Measurements from ENCODE around the gene NFATC2. TPM values are rescaled to one million over a fixed set of nuclear protein-coding genes. Genes with fewer than 3 reads are reported as not detected.

Gene NFATC2
- total RNA-seq, 1 experiment from 2014 or later: 0.07 TPM

GRCh38 chr20:51457533-51457932 lies 85.0 kb downstream of the NFATC2 start:
- BruUV-seq (replicated peaks): no TSS peak
- Mint-ChIP-seq H3K4me3 (ENCODE audit: unreplicated experiment) (peak overlapping the region; percentile 76), H3K27ac (ENCODE audit: low read depth, unreplicated experiment) (peak overlapping the region; percentile 85), H3K27me3 (ENCODE audit: insufficient read depth, unreplicated experiment) (no peaks in the 10 kb centered on the region), H3K4me1 (ENCODE audit: insufficient read depth, unreplicated experiment) (peaks cover 13% of the 10 kb centered on the region), H3K9me3 (ENCODE audit: unreplicated experiment) (no peaks in the 10 kb centered on the region), H3K36me3 (ENCODE audit: insufficient read depth, unreplicated experiment) (peaks cover 4% of the 10 kb centered on the region)
- POLR2A ChIA-PET: interaction anchor here (0.6 to 3.0 kb wide), 14 partner anchors 8 to 499 kb away, joined by 3 to 22 read pairs (median 4); partner anchors contain the start of genes DPM1 and MOCS3
- CTCF ChIA-PET: interaction anchor here (0.6 to 2.2 kb wide), 9 partner anchors 10 to 558 kb away, joined by 3 to 12 read pairs (median 7); no protein-coding TSS in a partner anchor
- DNase-seq (ENCODE audit: unreplicated experiment): no peak
- no peak for TF ChIP-seq CTCF (IDR thresholded peaks at IDR 0.05; ENCODE audit: unreplicated experiment)
- intact Hi-C loops (cut with micrococcal nuclease): no loop called here

GRCh38 chr20:51456511-51457509 lies 85.7 kb downstream of the NFATC2 start:
- Mint-ChIP-seq H3K4me1 (ENCODE audit: insufficient read depth, unreplicated experiment) (peaks cover 13% of the 10 kb centered on the region), H3K9me3 (ENCODE audit: unreplicated experiment) (no peaks in the 10 kb centered on the region), H3K4me3 (ENCODE audit: unreplicated experiment) (peak overlapping the region; percentile 76), H3K27me3 (ENCODE audit: insufficient read depth, unreplicated experiment) (no peaks in the 10 kb centered on the region), H3K27ac (ENCODE audit: low read depth, unreplicated experiment) (peak overlapping the region; percentile 85), H3K36me3 (ENCODE audit: insufficient read depth, unreplicated experiment) (peaks cover 4% of the 10 kb centered on the region)
- no TSS peak for BruUV-seq (replicated peaks)
- intact Hi-C loops (cut with micrococcal nuclease): no loop called here
- no peak for TF ChIP-seq CTCF (IDR thresholded peaks at IDR 0.05; ENCODE audit: unreplicated experiment)
- POLR2A ChIA-PET: interaction anchor here (0.6 to 3.0 kb wide), 21 partner anchors 8 to 869 kb away, joined by 3 to 22 read pairs (median 4); partner anchors contain the start of genes ADNP, DPM1 and MOCS3
- peak; percentile 98 for DNase-seq (ENCODE audit: unreplicated experiment)
- CTCF ChIA-PET: interaction anchor here (0.6 to 2.2 kb wide), 14 partner anchors 10 to 559 kb away, joined by 3 to 12 read pairs (median 4); no protein-coding TSS in a partner anchor

GRCh38 chr20:51454250-51454865 lies 88.2 kb downstream of the NFATC2 start:
- peaks cover 4% of the 10 kb centered on the region for H3K36me3 Mint-ChIP-seq (ENCODE audit: insufficient read depth, unreplicated experiment)
- no TSS peak for BruUV-seq (replicated peaks)
- ChIA-PET CTCF (interaction anchor here (0.5 to 0.6 kb wide), 3 partner anchors 126 to 1342 kb away, joined by 3 read pairs; partner anchors contain the start of gene UBE2V1), POLR2A (interaction anchor here (0.6 kb wide), 1 partner anchor 158 kb away, joined by 4 read pairs; no protein-coding TSS in a partner anchor)
- H3K4me3 Mint-ChIP-seq (ENCODE audit: unreplicated experiment): no peak overlapping the region
- TF ChIP-seq CTCF (IDR thresholded peaks at IDR 0.05; ENCODE audit: unreplicated experiment): no peak
- no peaks in the 10 kb centered on the region for H3K9me3 Mint-ChIP-seq (ENCODE audit: unreplicated experiment)
- no peak overlapping the region for H3K27ac Mint-ChIP-seq (ENCODE audit: low read depth, unreplicated experiment)
- H3K27me3 Mint-ChIP-seq (ENCODE audit: insufficient read depth, unreplicated experiment): no peaks in the 10 kb centered on the region
- intact Hi-C loops (cut with micrococcal nuclease): no loop called here
- peaks cover 13% of the 10 kb centered on the region for H3K4me1 Mint-ChIP-seq (ENCODE audit: insufficient read depth, unreplicated experiment)
- no peak for DNase-seq (ENCODE audit: unreplicated experiment)
